ENCODE data around the gene GPX3.

The GPX3 gene

GRCh38 chr5:151058891-151059489, 38.6 kb downstream of the GPX3 start:
- ATAC-seq, result no peak

- no peak for ATAC-seq
Measured at GRCh38 chr5:151060742-151061141, 40.4 kb downstream of the GPX3 start.

- ATAC-seq, result no peak
Measured at GRCh38 chr5:151062405-151063141, 42.2 kb downstream of the GPX3 start.

GRCh38 chr5:151063142-151063989, 43.0 kb downstream of the GPX3 start:
- ATAC-seq, result peak; percentile 29 to 34

- no peak for ATAC-seq
Measured at GRCh38 chr5:151064916-151065499, 44.6 kb downstream of the GPX3 start.

- ATAC-seq, result peak; percentile 44 to 58
Measured at GRCh38 chr5:151065609-151066008, 45.2 kb downstream of the GPX3 start.

GRCh38 chr5:151066920-151067319, 46.5 kb downstream of the GPX3 start:
- peak; percentile 19 to 21 for ATAC-seq

GRCh38 chr5:151067632-151068432, 47.4 kb downstream of the GPX3 start:
- ATAC-seq, result no peak

GRCh38 chr5:151068433-151069197, 48.2 kb downstream of the GPX3 start:
- peak; percentile 57 to 62 for ATAC-seq

GRCh38 chr5:151070449-151070848, 50.1 kb downstream of the GPX3 start:
- no peak for ATAC-seq

- no peak for ATAC-seq
Measured at GRCh38 chr5:151071021-151071420, 50.6 kb downstream of the GPX3 start.

- ATAC-seq, result no peak
Measured at GRCh38 chr5:151071848-151072629, 51.6 kb downstream of the GPX3 start.

- no peak for ATAC-seq
Measured at GRCh38 chr5:151072630-151073025, 52.2 kb downstream of the GPX3 start.

- ATAC-seq, result no peak
Measured at GRCh38 chr5:151073280-151073679, 52.9 kb downstream of the GPX3 start.

- ATAC-seq, result no peak
Measured at GRCh38 chr5:151074557-151074956, 54.2 kb downstream of the GPX3 start.

GRCh38 chr5:151075698-151076331, 55.4 kb downstream of the GPX3 start:
- peak in 1 of 2 donors; percentile 6 for ATAC-seq

- no peak for ATAC-seq
Measured at GRCh38 chr5:151076616-151077015, 56.2 kb downstream of the GPX3 start.

GRCh38 chr5:151077419-151077818, 57.0 kb downstream of the GPX3 start:
- ATAC-seq, result no peak

GRCh38 chr5:151077967-151078366, 57.6 kb downstream of the GPX3 start:
- no peak for ATAC-seq
